GM18520 (cell line): ENCODE measurements around the gene PCDH8.

Experiments used
- ATAC-seq: cut with Tn5 transposase; IDR thresholded peaks from one replicate; pipeline ENCODE4 v1.9.1; 2021; ENCODE audit not compliant: unreplicated experiment

The PCDH8 gene, protein sequence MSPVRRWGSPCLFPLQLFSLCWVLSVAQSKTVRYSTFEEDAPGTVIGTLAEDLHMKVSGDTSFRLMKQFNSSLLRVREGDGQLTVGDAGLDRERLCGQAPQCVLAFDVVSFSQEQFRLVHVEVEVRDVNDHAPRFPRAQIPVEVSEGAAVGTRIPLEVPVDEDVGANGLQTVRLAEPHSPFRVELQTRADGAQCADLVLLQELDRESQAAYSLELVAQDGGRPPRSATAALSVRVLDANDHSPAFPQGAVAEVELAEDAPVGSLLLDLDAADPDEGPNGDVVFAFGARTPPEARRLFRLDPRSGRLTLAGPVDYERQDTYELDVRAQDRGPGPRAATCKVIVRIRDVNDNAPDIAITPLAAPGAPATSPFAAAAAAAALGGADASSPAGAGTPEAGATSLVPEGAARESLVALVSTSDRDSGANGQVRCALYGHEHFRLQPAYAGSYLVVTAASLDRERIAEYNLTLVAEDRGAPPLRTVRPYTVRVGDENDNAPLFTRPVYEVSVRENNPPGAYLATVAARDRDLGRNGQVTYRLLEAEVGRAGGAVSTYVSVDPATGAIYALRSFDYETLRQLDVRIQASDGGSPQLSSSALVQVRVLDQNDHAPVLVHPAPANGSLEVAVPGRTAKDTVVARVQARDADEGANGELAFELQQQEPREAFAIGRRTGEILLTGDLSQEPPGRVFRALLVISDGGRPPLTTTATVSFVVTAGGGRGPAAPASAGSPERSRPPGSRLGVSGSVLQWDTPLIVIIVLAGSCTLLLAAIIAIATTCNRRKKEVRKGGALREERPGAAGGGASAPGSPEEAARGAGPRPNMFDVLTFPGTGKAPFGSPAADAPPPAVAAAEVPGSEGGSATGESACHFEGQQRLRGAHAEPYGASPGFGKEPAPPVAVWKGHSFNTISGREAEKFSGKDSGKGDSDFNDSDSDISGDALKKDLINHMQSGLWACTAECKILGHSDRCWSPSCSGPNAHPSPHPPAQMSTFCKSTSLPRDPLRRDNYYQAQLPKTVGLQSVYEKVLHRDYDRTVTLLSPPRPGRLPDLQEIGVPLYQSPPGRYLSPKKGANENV

DNA sequence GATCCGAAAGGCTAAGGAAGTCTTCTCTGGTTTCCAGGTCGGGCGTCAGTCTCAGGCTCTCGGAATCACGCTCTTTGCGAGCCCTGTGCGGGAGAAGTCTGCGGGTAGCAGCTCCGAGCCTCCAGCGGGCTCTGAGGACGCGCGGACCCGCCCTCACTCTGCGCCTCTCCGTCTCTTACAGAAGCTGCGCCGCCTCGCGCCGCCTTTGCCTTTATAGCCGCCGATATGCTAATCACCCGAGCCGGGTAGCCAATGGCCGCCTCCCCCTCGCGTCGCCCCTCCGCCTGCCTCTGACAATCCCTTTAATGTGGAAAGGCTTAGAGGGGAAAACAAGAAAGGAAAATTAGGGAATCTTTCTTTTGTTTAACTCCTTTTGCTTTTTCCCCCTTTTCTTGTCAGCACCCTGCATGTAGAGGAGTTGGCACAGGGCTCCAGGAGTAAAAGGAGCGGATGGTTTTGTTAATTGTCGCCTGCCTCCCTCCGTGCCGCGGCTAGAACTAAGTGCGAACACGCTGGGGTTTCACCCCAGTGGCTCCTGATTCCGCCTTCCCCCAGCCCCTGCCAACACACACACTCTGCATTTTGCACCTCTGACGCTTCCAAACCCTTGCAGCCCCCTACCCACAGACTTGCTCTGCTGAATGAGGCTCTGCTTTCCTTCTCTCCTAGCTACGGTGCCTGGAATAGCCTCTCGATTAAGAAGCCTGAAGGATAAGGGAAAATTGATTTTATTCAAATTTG, at the start of gene PCDH8:
Gene PCDH8 (minus strand): TSS at position 186 of the 741 bp plus-strand sequence. CDS start 204 bp downstream, outside the sequence.
- no peak for ATAC-seq

DNA sequence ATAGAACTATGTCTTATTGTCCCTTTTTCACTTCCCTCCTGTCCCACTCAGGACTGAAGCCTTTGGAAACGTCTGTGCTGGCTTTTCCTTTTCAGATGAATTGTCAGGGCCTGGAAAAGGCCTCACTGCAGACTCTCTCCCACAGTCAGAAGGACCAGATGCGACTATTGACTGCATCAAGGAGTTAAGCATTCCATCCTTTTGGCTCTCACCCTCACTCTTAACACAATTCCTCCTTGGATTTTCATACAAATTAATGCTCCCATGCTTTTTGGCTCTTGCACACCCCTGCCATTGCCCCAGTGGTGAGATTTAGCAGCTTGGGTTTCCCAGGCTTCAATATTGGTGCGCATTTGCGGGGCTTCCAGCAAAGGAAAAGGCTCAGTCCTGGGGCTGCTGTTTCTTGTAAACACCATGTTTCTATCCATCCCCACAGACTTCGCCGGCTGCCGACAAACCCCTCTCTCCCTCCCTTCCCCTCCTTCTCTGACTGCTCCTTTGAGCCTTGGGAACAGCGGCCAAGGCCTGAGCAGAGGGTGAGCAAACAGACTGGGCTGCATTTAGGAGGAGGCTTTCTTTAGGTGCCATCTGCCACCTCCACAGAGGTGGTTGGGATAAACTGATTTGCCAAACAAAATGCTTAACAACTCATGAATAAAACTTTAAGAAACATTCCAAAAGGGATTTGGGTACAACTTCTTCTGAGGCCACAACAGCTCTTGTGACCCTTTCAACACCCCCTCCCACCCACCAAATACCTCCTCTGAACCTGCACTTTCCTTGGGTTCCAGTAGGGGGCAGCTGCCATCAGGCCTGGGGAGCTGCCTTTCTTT, 48.6 kb upstream of the PCDH8 start:
- no peak for ATAC-seq

DNA sequence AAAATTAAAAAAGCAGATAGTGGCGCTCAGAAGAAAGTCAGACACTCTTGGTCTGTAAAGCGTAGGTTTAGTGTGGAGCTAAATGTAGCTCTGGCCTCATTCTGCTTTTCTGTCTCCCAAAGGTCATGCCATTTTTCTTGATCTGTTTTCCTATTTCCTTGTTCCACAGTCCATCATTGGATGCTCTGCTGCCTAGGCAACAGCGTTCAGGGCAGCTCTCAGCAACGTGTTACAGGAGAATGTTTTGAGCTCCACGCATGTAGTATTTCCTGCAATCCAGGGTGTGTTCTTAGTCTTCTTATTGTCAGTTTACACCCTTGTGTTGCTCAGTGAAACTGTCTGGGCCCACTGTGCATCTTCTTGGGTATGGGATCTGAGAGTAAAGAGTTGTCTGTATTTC, 46.0 kb upstream of the PCDH8 start:
- ATAC-seq: no peak

DNA sequence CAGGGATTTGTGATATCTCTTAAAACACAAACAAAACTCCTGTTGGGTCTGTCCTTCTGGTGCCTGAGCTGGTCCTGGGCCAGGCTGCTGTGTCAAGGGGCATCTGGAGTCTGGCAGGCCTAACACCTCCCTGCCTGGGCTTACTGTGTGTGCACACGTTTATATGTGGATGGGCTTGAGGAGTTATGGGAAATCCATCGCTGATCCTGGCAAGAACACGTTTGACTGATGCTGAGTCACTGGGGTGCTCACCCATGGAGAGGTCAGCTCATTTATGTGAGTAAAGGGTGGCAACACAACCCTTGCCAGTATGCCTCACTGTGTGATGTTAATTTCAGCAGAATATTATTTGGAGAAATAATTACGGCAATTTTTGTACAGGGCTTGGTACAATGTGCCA, 44.5 kb upstream of the PCDH8 start:
- no peak for ATAC-seq

DNA sequence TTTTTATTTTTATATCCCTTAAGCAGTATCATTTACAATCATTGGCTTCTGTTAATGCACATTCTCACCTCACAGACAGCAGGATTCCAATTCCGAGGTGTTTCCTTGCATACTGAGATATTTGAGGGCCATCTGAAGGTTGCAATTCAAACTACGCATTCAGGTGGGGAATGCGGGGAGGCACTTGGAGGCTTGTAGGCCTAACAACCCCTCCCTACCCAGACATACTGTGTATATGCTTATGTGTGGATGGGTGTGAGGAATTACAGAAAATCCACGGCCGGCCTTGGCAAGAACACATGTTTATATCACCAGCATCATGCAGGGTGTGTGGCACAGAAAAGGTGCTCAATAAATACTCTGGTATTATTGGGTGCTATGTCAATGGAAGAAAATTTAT, 43.3 kb upstream of the PCDH8 start:
- ATAC-seq: no peak

DNA sequence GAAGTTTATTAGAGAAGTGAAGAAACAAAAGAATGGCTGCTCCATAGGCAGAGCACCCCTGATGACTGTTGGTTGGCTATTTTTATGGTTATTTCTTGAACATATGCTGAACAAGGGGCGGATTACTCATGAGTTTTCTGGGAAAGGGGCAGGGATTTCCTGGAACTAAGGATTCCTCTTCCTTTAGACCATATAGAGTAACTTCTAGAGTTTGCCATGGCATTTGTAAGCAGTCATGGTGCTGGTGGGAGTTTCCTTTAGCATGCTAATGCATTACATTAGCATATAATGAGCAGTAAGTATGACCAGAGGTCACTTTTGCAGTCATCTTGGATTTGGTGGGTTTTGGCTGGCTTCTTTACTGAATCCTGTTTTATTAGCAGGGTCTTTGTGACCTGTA, 38.7 kb upstream of the PCDH8 start:
- no peak for ATAC-seq

DNA sequence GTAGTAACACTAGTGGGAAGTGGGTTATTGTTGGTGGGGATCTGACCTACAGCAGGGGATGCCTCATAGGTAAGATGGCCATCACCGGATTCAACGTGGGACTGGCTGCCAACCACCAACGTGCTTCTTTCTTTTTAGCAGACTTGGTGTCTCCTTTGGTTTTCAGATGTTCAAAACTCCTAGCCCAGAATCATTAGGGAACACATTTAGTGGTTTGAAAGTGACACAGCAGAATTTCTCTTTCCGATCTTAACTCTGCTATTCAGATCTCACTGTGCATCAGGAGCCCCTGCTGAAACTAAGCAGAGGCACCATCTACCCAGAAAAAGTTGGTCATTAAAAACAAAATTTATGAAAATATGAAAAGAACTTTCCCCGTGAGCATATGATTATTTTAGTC, 36.7 kb upstream of the PCDH8 start:
- ATAC-seq: no peak

DNA sequence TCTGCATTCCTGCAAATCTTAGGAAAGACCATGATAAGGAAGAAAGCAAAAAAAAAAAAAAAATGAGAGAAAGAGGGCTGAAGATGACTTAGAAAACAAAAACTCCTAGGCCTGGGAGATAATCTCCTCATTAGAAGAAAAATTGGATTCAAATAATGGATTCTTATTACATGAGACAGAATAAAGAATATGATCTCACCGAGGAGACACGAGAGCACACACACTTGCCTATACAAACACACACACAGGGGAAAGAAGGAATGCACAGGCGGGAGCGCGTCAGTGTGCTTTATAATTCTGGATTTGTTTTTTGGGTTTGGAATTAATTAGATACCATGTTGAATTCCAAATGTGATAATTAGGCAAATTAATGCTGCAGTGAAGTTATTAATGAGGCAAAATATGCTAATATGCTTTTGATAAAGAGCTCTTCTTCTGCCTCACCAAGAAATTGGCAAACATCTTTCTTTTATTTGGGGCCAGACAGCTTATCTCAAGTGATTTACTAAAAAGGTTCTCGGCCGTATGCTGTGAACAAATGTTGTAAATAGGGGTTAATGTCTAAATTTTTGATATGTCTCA, 36.1 kb upstream of the PCDH8 start:
- no peak for ATAC-seq

DNA sequence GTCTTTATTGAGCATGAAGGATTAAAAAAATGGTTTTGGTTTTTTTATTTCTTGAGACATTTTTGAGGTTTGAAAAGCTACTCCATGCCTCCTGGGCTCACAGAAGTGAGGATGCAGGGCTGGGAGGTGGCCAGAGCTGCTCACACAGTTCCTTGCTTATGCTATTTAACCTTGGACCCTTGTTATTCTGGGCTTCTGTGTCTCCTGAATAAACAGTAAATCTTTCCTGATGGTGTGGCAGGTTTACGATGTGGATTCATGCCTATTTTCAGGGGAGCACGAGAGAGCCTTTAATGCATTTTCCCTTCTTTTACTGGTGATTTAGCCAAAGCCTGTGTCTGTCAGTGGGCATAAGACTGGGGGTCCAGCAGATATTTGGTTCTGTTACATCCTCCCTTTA, 34.3 kb upstream of the PCDH8 start:
- ATAC-seq: no peak

DNA sequence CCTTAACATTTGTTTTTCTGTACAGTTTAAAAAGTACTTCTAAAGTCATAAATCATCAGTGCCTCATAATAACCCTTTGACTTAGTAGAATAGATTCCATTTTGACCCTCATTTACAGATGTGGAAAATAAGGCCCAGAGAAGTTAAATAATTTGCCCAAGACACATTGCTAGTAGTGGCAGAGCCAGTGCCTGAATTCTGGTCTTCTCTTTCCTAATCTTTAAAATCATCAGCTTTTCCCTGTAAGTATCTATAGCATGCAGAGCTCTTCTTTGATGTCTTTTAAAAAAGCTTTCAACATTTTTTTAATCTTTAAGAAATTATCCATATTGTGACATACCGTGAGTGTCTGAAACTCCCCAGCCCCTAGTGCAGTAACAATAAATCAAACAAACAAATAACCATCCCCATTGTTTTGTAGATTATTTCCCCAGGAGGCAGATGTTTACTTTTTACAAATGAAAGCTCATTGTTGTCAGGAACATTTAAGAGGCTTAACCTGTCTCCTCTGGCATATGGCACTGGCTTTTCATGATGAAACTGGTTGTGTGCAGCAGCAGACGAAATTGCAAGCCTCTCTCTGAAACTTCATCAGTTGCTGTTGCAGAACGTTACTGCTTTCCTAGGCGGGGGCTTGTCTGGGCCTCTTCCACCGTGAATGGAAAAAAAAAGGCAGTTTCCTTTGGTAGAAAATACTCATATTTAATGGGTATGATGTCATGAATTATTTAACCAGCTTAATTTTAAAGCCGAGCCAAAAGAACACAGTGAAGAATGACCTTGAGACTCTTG, 31.7 kb upstream of the PCDH8 start:
- ATAC-seq: no peak

DNA sequence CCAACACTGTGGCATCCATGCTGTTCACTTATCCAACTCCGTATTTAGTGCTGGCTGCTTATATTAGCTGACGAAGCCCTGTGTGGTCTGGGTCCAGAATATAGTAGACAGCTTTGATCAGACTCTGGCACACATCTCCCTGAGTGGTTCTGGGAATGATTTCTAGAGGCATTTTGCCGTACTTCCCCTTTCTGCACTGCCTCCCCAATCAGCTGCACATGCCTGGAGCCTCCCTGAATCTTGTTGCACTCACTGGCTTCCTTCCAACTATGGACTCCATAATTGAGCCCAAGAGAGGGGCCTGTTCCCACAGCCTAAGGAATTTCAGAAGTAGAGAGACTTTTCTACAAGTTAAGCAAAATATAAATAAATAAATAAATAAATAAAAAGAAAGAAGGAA, 30.4 kb upstream of the PCDH8 start:
- no peak for ATAC-seq

DNA sequence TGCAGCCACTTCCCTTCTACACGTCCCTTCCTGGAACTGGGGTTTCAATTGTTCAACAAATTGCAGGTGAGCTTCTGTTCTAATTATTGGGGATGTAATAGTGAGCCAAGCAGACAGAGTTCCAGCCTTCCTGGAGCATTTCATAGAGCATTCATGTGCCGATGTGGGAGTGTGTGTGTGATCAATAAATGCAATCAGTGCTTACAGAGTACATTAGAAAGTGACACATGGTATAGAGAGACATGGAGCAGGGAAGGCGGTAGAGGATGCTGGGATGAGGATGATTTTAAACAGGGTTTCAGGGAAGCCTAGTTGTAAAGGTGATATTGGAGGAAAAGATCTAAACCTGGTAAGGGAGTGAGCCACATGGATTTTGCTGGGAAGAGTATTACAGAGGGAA, 21.7 kb upstream of the PCDH8 start:
- no peak for ATAC-seq

DNA sequence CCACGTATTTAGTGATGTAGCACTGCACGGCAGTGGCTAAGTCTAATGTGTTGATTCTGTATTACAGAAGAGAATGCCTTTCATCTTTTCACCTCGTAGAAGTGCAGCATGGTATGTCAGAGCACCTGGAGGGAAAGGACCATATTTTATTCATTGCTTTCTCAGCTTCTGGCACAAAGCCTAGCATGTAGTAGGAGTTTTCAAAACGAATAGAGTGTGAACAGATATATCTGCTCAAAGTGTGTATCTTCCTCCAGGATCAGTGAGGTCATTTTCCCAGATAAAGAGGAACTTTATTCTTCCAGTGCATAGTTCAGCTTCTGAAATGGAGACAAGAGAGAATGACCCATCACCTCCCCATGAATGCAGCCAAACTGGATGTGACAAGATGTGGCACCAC, 21.2 kb upstream of the PCDH8 start:
- no peak for ATAC-seq

DNA sequence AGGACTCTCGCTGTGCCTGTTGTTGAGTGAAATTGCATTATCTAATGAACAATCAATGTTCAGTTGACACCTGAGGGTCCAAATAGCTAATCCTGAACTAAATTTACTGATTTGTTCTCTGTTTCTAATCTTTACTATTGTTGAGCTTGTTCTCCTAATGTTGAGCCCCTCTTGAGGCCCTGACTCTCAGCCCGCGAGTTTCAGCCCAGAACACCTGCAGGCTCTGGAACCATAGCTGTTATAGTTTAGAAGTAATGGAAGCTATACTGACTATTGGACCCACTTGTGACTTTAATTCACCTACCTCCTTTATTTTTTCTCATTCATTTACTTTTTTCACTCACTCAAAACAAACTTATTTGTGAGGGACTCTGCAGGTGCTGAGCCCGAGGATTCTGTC, 20.6 kb upstream of the PCDH8 start:
- no peak for ATAC-seq

DNA sequence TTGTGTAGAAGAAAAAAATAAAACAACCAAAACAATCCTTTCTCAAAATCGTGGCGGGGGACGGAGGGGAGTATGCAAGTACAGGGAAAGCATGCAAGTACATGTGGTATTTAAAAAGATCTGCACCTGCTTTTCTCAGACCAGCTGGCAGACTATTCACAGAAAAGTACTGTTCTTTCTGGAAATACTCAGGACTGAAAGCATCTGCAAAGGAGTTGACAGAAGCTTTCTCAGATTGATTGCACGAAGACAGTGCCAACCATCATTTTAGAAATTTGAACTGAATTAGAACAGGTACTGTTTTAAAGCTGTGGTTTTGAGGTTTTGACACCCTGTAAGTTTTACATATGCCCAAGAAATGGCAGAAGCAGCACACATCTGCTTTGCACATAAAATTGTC, 19.8 kb upstream of the PCDH8 start:
- peak; percentile 88 for ATAC-seq

DNA sequence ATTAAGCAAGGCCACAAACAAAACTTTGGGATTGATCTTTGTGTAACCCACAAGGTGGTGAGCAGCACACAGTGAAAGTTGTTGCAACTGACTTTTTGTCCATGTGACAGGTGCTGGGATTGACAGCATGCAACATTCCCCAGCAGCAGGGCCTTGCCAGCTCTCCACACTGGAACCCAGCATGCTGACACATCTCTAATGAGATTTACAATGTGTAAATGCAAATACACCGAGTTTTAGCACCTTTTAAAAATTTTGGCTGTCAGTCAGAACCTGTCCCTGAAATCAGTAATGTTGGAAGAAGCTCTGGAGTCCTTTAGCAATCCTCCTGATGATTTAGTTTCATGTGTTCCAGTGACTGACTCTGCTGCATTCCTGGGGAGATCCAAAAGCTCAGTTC, 16.5 kb upstream of the PCDH8 start:
- no peak for ATAC-seq

DNA sequence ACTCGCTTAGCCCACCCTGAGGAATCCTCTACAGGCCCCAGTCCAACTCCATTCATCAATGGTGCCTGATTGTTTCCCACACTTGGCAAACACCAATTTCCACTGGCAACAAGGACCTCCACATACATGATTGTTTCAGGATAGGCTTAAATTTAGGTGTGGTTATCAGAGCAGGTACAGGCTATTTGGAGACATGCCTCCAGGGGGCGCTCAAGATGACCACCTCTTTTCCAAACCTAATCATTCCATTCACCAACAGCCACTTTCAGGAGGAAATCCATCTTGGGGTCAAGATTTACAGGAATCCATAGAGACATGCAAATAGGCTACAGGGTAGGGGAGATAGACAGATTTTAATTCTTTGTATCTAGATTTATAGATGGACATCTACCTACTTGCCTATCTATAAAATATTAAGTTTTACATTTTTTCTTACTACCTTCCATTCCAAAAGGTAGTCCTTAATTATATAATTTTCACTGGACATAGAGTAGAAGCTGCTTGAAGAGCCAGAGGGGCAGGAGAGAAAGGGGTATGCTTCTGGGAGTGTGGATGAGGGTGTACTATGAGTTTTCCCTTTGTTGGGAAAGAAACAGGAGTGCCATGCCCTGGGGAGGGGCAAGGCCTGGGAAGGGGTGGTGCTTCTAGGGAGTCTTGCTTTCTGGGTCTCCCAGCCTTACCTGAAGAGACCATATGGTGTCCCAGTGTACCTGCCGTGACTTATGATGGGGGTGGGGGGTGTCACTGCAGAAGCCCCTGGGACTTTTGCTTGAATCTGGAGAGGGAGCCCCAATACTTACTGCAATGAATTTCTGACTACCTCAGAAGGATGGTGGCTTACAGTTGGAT, 14.1 kb upstream of the PCDH8 start:
- ATAC-seq: no peak

DNA sequence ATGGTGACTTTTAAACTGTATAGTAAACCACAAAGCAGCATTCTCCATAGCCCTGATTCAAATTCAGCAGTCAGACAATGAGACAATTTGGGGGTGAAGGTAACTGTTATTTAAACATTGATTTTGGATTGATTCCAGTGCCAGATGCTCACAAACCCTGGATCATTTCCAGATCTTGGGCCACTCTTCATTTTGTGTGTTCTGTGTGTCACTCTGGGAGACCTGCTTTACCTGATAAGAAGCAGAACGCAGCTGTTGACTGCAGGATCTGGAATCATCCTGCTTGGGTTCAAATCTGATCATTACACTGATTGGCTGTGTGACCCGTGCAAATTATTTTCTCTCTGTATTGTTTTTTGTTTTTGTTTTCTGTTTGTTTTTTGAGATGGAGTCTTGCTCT, 4.0 kb upstream of the PCDH8 start:
- no peak for ATAC-seq
